ENCODE results near the gene ARRDC2. TPM values are rescaled to one million over a fixed set of nuclear protein-coding genes. Genes with fewer than 3 reads are reported as not detected.

The ARRDC2 gene
- 19.1 TPM for total RNA-seq
- long read RNA-seq, transcript ARRDC2-202 (8 exons, 2,528 nt) = major isoform, 20 of 66 reads
- long read RNA-seq, transcript ARRDC2-201 (8 exons, 2,503 nt) = minor isoform, 19 of 66 reads
- long read RNA-seq, partial matches to known transcripts = 6 of 66 reads
- long read RNA-seq, other reads (novel, unspliced or antisense) = 18 of 66 reads

- DNase-seq (peak; percentile 94), ATAC-seq (ENCODE audit: poor library complexity) (peak; percentile 95)
- intact Hi-C loops (cut with DNase I) = loop anchor here (1.0 kb wide), 1 partner anchor 50 kb away; no protein-coding TSS in a partner anchor
Measured at GRCh38 chr19:18007917-18008673, at the start of gene ARRDC2. ARRDC2 (plus strand) TSS chr19:18008170; CDS start chr19:18008311, 141 bp downstream.

GRCh38 chr19:17963936-17964691 is 43.9 kb upstream of the ARRDC2 start:
- DNase-seq (no peak), ATAC-seq (ENCODE audit: poor library complexity) (no peak)
- intact Hi-C loops (cut with DNase I) = no loop called here

- no peak for DNase-seq
- no peak for ATAC-seq (ENCODE audit: poor library complexity)
- intact Hi-C loops (cut with DNase I) = no loop called here
Measured at GRCh38 chr19:17965370-17966128, 42.4 kb upstream of the ARRDC2 start.

- no peak for ATAC-seq (ENCODE audit: poor library complexity)
- intact Hi-C loops (cut with DNase I) = no loop called here
- no peak for DNase-seq
Measured at GRCh38 chr19:17966129-17966483, 41.9 kb upstream of the ARRDC2 start.

GRCh38 chr19:17966550-17967256 is 41.3 kb upstream of the ARRDC2 start, which contains the start of gene KCNN1:
KCNN1 (plus strand) TSS chr19:17967107; CDS start chr19:17973889, 6,782 bp downstream.
- ATAC-seq (ENCODE audit: poor library complexity) (no peak), DNase-seq (no peak)
- intact Hi-C loops (cut with DNase I) = no loop called here

- DNase-seq (no peak), ATAC-seq (ENCODE audit: poor library complexity) (no peak)
- intact Hi-C loops (cut with DNase I) = no loop called here
Measured at GRCh38 chr19:17967257-17968051, 40.5 kb upstream of the ARRDC2 start.

- intact Hi-C loops (cut with DNase I) = no loop called here
- ATAC-seq (ENCODE audit: poor library complexity) (no peak), DNase-seq (no peak)
Measured at GRCh38 chr19:17968362-17968761, 39.6 kb upstream of the ARRDC2 start.

GRCh38 chr19:17969096-17969792 is 38.7 kb upstream of the ARRDC2 start:
- ATAC-seq (ENCODE audit: poor library complexity) = no peak
- DNase-seq = no peak
- intact Hi-C loops (cut with DNase I) = no loop called here

- ATAC-seq (ENCODE audit: poor library complexity) (no peak), DNase-seq (no peak)
- intact Hi-C loops (cut with DNase I) = no loop called here
Measured at GRCh38 chr19:17972230-17972629, 35.7 kb upstream of the ARRDC2 start.

GRCh38 chr19:17973759-17974158 is 34.2 kb upstream of the ARRDC2 start:
- intact Hi-C loops (cut with DNase I) = no loop called here
- ATAC-seq (ENCODE audit: poor library complexity) (no peak), DNase-seq (no peak)

GRCh38 chr19:17974551-17974950 is 33.4 kb upstream of the ARRDC2 start:
- DNase-seq = no peak
- ATAC-seq (ENCODE audit: poor library complexity) = no peak
- intact Hi-C loops (cut with DNase I) = no loop called here

- ATAC-seq (ENCODE audit: poor library complexity) = no peak
- no peak for DNase-seq
- intact Hi-C loops (cut with DNase I) = no loop called here
Measured at GRCh38 chr19:17975032-17975431, 32.9 kb upstream of the ARRDC2 start.

GRCh38 chr19:17977021-17977420 is 30.9 kb upstream of the ARRDC2 start:
- no peak for DNase-seq
- intact Hi-C loops (cut with DNase I) = no loop called here
- no peak for ATAC-seq (ENCODE audit: poor library complexity)

- intact Hi-C loops (cut with DNase I) = no loop called here
- ATAC-seq (ENCODE audit: poor library complexity) (no peak), DNase-seq (no peak)
Measured at GRCh38 chr19:17977488-17977887, 30.5 kb upstream of the ARRDC2 start.

- DNase-seq (no peak), ATAC-seq (ENCODE audit: poor library complexity) (no peak)
- intact Hi-C loops (cut with DNase I) = no loop called here
Measured at GRCh38 chr19:17981611-17982010, 26.4 kb upstream of the ARRDC2 start.

GRCh38 chr19:17982430-17982829 is 25.5 kb upstream of the ARRDC2 start:
- DNase-seq (no peak), ATAC-seq (ENCODE audit: poor library complexity) (no peak)
- intact Hi-C loops (cut with DNase I) = no loop called here

Measured in Right ventricle myocardium superior (tissue), 1 donor.